Transverse colon (tissue), 4 donors: ENCODE measurements around the gene TEX55.

ENCODE experiments used
- CTCF ChIP-seq, 5 experiments: fragments of 200-600 bp in 3 of 5; fragments of 450-650 bp in 2 of 5; sonication (generic) in 3 of 5; IDR thresholded peaks; 1 replicate in 2 of 5; 2 replicates in 3 of 5; pipeline ENCODE4 v1.5.1; 2016 to 2017; ENCODE audit warnings: antibody characterized with exemption in 5 of 5, inconsistent platforms in 3 of 5, mild to moderate bottlenecking in 2 of 5, moderate library complexity in 1 of 5
- POLR2A ChIP-seq: fragments of 450-650 bp; IDR thresholded peaks from one replicate; pipeline ENCODE4 v1.6.1; 2016; ENCODE audit warnings: antibody characterized with exemption, mild to moderate bottlenecking, moderate library complexity
- POLR2AphosphoS5 ChIP-seq, 3 donors: sonication (generic); formaldehyde crosslinking; IDR thresholded peaks; one replicate each; pipeline ENCODE4 v1.6.1; 2016; ENCODE audit warnings: antibody characterized with exemption in 3 of 3

GRCh38 chr3:119177321-119177720, 31.4 kb downstream of the TEX55 start:
- no peak for TF ChIP-seq POLR2AphosphoS5 (IDR thresholded peaks at IDR 0.05)
- no peak for TF ChIP-seq CTCF (IDR thresholded peaks at IDR 0.05)
- TF ChIP-seq POLR2A, result no peak
